ENCODE measurements around the gene AGO1.

GRCh38 chr1:35885961-35886558, 3.1 kb downstream of the AGO1 start:
- no peak for TF ChIP-seq POLR2A (IDR thresholded peaks at IDR 0.05)
- TF ChIP-seq, protein P1, sequence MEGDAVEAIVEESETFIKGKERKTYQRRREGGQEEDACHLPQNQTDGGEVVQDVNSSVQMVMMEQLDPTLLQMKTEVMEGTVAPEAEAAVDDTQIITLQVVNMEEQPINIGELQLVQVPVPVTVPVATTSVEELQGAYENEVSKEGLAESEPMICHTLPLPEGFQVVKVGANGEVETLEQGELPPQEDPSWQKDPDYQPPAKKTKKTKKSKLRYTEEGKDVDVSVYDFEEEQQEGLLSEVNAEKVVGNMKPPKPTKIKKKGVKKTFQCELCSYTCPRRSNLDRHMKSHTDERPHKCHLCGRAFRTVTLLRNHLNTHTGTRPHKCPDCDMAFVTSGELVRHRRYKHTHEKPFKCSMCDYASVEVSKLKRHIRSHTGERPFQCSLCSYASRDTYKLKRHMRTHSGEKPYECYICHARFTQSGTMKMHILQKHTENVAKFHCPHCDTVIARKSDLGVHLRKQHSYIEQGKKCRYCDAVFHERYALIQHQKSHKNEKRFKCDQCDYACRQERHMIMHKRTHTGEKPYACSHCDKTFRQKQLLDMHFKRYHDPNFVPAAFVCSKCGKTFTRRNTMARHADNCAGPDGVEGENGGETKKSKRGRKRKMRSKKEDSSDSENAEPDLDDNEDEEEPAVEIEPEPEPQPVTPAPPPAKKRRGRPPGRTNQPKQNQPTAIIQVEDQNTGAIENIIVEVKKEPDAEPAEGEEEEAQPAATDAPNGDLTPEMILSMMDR (IDR thresholded peaks at IDR 0.05): no peak
- TF ChIP-seq EP300 (IDR thresholded peaks at IDR 0.05): no peak
- TF ChIP-seq POLR2AphosphoS5 (IDR thresholded peaks at IDR 0.05): no peak

Measured in upper lobe of left lung (tissue), 4 donors.